GM23338 (cell line): Measurements from ENCODE around the gene TNFRSF1A. TPM values are rescaled to one million over a fixed set of nuclear protein-coding genes. Genes with fewer than 3 reads are reported as not detected.

Source experiments
- ATAC-seq: fragments of 200-7000 bp; cut with Tn5 transposase; 3 replicates; pipeline ENCODE4 v1.9.1; 2020
- DNase-seq: peaks from one replicate; pipeline ENCODE4 v3.0.0-alpha.2; 2015; ENCODE audit warnings: low spot score
- H2AFZ ChIP-seq: fragments of 200-600 bp; sonication (generic); 2 replicates; pipeline ENCODE4 v1.8.0; 2016; ENCODE audit warnings: antibody characterized with exemption, mild to moderate bottlenecking, moderate library complexity
- H3F3A ChIP-seq: fragments of 200-600 bp; sonication (generic); replicated peaks from 2 replicates; pipeline ENCODE4 v1.8.0; 2017; ENCODE audit warnings: antibody characterized with exemption, mixed run types, low read depth
- H3K27ac ChIP-seq: fragments of 200-600 bp; sonication (generic); 2 replicates; pipeline ENCODE4 v1.6.1; 2016; ENCODE audit warnings: low read depth
- H3K27me3 ChIP-seq: fragments of 200-600 bp; sonication (generic); 2 replicates; pipeline ENCODE4 v1.8.0; 2016; ENCODE audit warnings: mild to moderate bottlenecking, mixed run types, moderate library complexity; ENCODE audit not compliant: insufficient read depth
- H3K36me3 ChIP-seq: fragments of 200-600 bp; sonication (generic); 2 replicates; pipeline ENCODE4 v1.8.0; 2016; ENCODE audit warnings: mild to moderate bottlenecking; ENCODE audit not compliant: insufficient read depth
- H3K4me1 ChIP-seq: fragments of 200-600 bp; sonication (generic); 2 replicates; pipeline ENCODE4 v1.8.0; 2016; ENCODE audit warnings: mild to moderate bottlenecking, moderate library complexity; ENCODE audit not compliant: insufficient read depth
- H3K4me2 ChIP-seq: fragments of 200-600 bp; sonication (generic); 2 replicates; pipeline ENCODE4 v1.7.1; 2017; ENCODE audit warnings: mixed run types
- H3K4me3 ChIP-seq: fragments of 200-600 bp; sonication (generic); 2 replicates; pipeline ENCODE4 v1.6.1; 2016; ENCODE audit warnings: mixed run types
- H3K79me2 ChIP-seq: fragments of 200-600 bp; sonication (generic); replicated peaks from 2 replicates; pipeline ENCODE4 v1.8.0; 2017; ENCODE audit warnings: mild to moderate bottlenecking; ENCODE audit not compliant: insufficient read depth
- H3K9me2 ChIP-seq: fragments of 200-600 bp; sonication (generic); 2 replicates; pipeline ENCODE4 v1.8.0; 2017; ENCODE audit not compliant: insufficient read depth
- H4K20me1 ChIP-seq: fragments of 200-600 bp; sonication (generic); replicated peaks from 2 replicates; pipeline ENCODE4 v1.8.0; 2017; ENCODE audit warnings: mild to moderate bottlenecking; ENCODE audit not compliant: insufficient read depth
- H3K27ac Mint-ChIP-seq: 2 replicates; pipeline ENCODE4 v1.8.0; 2020; ENCODE audit warnings: inconsistent platforms, mild to moderate bottlenecking, moderate library complexity, mixed read lengths
- H3K27me3 Mint-ChIP-seq: 3 replicates; pipeline ENCODE4 v1.8.0; 2022; ENCODE audit warnings: low read depth, mild to moderate bottlenecking, moderate library complexity, mixed read lengths, inconsistent platforms; ENCODE audit not compliant: insufficient read depth, poor library complexity
- H3K36me3 Mint-ChIP-seq: 3 replicates; pipeline ENCODE4 v1.8.0; 2021; ENCODE audit warnings: low read depth, mild to moderate bottlenecking, inconsistent platforms, moderate library complexity, mixed read lengths
- H3K4me1 Mint-ChIP-seq: 3 replicates; pipeline ENCODE4 v1.8.0; 2020; ENCODE audit warnings: mild to moderate bottlenecking, inconsistent platforms, mixed read lengths
- H3K4me3 Mint-ChIP-seq: 3 replicates; pipeline ENCODE4 v1.8.0; 2021; ENCODE audit warnings: moderate library complexity, mild to moderate bottlenecking, inconsistent platforms, mixed read lengths
- H3K9me3 Mint-ChIP-seq: 3 replicates; pipeline ENCODE4 v1.8.0; 2020; ENCODE audit warnings: moderate library complexity, mild to moderate bottlenecking, inconsistent platforms, mixed read lengths
- CREB1 ChIP-seq: fragments of 250-450 bp; sonication (Bioruptor Pico); IDR thresholded peaks from 2 replicates; pipeline ENCODE4 v1.5.0; 2020; ENCODE audit warnings: low read depth, mild to moderate bottlenecking, moderate library complexity
- CTCF ChIP-seq, 2 experiments: fragments of 200-600 bp in 1 of 2; sonication (generic) in 1 of 2; conservative IDR thresholded peaks; 2 replicates each; pipeline versions ENCODE4 v1.5.1 to v1.6.1; 2016 to 2017; ENCODE audit warnings: antibody characterized with exemption in 2 of 2, low read depth in 2 of 2, mild to moderate bottlenecking in 2 of 2, moderate library complexity in 1 of 2
- ETS1 ChIP-seq: IDR thresholded peaks from 2 replicates; pipeline ENCODE4 v1.6.1; 2016; ENCODE audit warnings: antibody characterized with exemption
- EZH2 ChIP-seq: fragments of 200-600 bp; sonication (generic); IDR thresholded peaks from one replicate; pipeline ENCODE4 v1.8.0; 2017; ENCODE audit warnings: antibody characterized with exemption, mild to moderate bottlenecking, low read depth; ENCODE audit not compliant: unreplicated experiment
- EZH2phosphoT487 ChIP-seq: fragments of 200-600 bp; sonication (generic); IDR thresholded peaks from one replicate; pipeline ENCODE4 v1.8.1; 2018; ENCODE audit warnings: antibody characterized with exemption; ENCODE audit not compliant: unreplicated experiment
- JUNB ChIP-seq: IDR thresholded peaks from one replicate; pipeline ENCODE4 v1.6.1; 2016; ENCODE audit warnings: antibody characterized with exemption; ENCODE audit not compliant: unreplicated experiment
- NANOG ChIP-seq: IDR thresholded peaks from 2 replicates; pipeline ENCODE4 v1.6.1; 2016; ENCODE audit warnings: antibody characterized with exemption, borderline replicate concordance
- POLR2AphosphoS5 ChIP-seq: IDR thresholded peaks from 2 replicates; pipeline ENCODE4 v1.6.1; 2016; ENCODE audit warnings: antibody characterized with exemption, low read depth
- REST ChIP-seq: IDR thresholded peaks from one replicate; pipeline ENCODE4 v1.6.1; 2018; ENCODE audit warnings: antibody characterized with exemption; ENCODE audit not compliant: unreplicated experiment
- STAT1 ChIP-seq: IDR thresholded peaks from one replicate; pipeline ENCODE4 v1.6.1; 2016; ENCODE audit warnings: antibody characterized with exemption; ENCODE audit not compliant: unreplicated experiment
- ZNF114 ChIP-seq: fragments of 250-450 bp; sonication (Bioruptor Pico); IDR thresholded peaks from 2 replicates; pipeline ENCODE4 v1.5.0; 2020; ENCODE audit warnings: mild to moderate bottlenecking, moderate library complexity
- ZNF331 ChIP-seq: fragments of 250-450 bp; sonication (Bioruptor Pico); IDR thresholded peaks from 2 replicates; pipeline ENCODE4 v1.5.0; 2020; ENCODE audit warnings: low read depth, mild to moderate bottlenecking, moderate library complexity
- ZNF462 ChIP-seq: fragments of 250-450 bp; sonication (Bioruptor Pico); IDR thresholded peaks from 2 replicates; pipeline ENCODE4 v1.5.0; 2020; ENCODE audit warnings: mild to moderate bottlenecking, moderate library complexity
- polyA plus RNA-seq: library from polyadenylated mRNA; unstranded; fragments of >200 nt; fragmentation: Nextera tagmentation; extraction: Ambion mirVana; gene quantifications from 2 replicates; pipeline ENCODE4 v1.2.1, GENCODE V29; 2016
- total RNA-seq: library from RNA; depleted of rRNA; stranded (reverse); fragments of >200 nt; shearing (Covaris generic); gene quantifications from 2 replicates; pipeline ENCODE4 v1.2.3, GENCODE V29; 2014

Gene TNFRSF1A
- total and polyA plus RNA-seq, 2 experiments from 2014 or later = 24.3 to 43.4 TPM

GRCh38 chr12:6387541-6387940, 45.7 kb upstream of the TNFRSF1A start:
- Mint-ChIP-seq H3K36me3 (no peaks in the 10 kb centered on the region), H3K4me1 (peaks cover 25% of the 10 kb centered on the region), H3K9me3 (no peaks in the 10 kb centered on the region; the same call in 2 of the 3 replicates), H3K27me3 (peaks cover 14% of the 10 kb centered on the region), H3K4me3 (no peak overlapping the region), H3K27ac (no peak overlapping the region)
- no peak for DNase-seq
- no peak overlapping the region for H2AFZ ChIP-seq
- peaks cover 19% of the 10 kb centered on the region for H3K27me3 ChIP-seq
- H3K79me2 ChIP-seq = no peaks in the 10 kb centered on the region
- TF ChIP-seq REST = no peak
- no peak for TF ChIP-seq CREB1 (CRISPR knock-in tag)
- TF ChIP-seq NANOG = no peak
- no peak for TF ChIP-seq ZNF114 (CRISPR knock-in tag)
- TF ChIP-seq EZH2 = no peak
- TF ChIP-seq CTCF (conservative IDR thresholded peaks at IDR 0.05; ENCODE audit: low read depth in 2 of 2) = no peak
- no peak for TF ChIP-seq POLR2AphosphoS5
- no peak for TF ChIP-seq EZH2phosphoT487
- TF ChIP-seq ZNF462 (CRISPR knock-in tag) = no peak
- no peak for TF ChIP-seq ETS1
- TF ChIP-seq JUNB = no peak
- no peak for TF ChIP-seq STAT1
- TF ChIP-seq ZNF331 (CRISPR knock-in tag) = no peak
- H3K36me3 ChIP-seq = no peaks in the 10 kb centered on the region; the same call in 1 of the 2 replicates
- H3K4me3 ChIP-seq = no peak overlapping the region
- H3K9me2 ChIP-seq = no peaks in the 10 kb centered on the region
- ATAC-seq = no peak
- no peak overlapping the region for H3K27ac ChIP-seq
- peaks cover 11% of the 10 kb centered on the region for H3K4me1 ChIP-seq
- H3F3A ChIP-seq = 0 out of 2 replicates have a peak, but pooled peaks cover 11% of the 10 kb centered on the region
- no peaks in the 10 kb centered on the region for H4K20me1 ChIP-seq
- no peak overlapping the region for H3K4me2 ChIP-seq
